MM.1S (cell line): ENCODE data around the gene DGCR8.

ENCODE experiments used
- CTCF ChIP-seq: fragments of 300-600 bp; sonication (generic); IDR thresholded peaks from 2 replicates; pipeline ENCODE4 v1.5.1; 2016; ENCODE audit warnings: antibody characterized with exemption, low read length, mixed read lengths
- EZH2phosphoT487 ChIP-seq: fragments of 300-600 bp; sonication (generic); IDR thresholded peaks from 2 replicates; pipeline ENCODE4 v1.6.1; 2018; ENCODE audit warnings: antibody characterized with exemption, low read length

DNA sequence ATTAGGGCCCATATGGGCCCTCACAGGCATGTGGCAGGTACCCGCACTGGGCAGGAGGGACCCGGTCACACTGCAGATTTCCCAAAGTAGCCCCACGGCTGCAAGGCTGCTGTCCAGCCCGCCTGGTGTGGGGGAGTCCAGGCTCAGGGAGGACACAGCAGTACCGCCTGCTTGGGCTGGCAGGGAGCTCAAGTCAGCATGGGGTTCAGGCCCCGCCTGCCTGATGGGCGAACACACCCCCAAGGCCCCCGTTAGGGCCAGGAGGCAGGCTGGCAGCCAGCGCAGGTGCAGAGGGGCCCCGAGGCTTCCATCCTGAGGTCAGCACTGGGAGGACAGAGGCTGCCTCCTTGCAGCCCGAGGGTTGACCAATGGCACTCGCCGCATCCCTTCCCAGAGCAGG lies 57.1 kb downstream of the DGCR8 start:
- TF ChIP-seq CTCF (no peak), EZH2phosphoT487 (no peak)
